ENCODE results near the gene PIK3CB. TPM values are rescaled to one million over a fixed set of nuclear protein-coding genes. Genes with fewer than 3 reads are reported as not detected.
"Not testable (repeated sequence)": the region's sequence is repeated elsewhere in the genome, so short reads cannot be mapped to it uniquely, and the experiment has no call there.

PIK3CB gene
- total RNA-seq, 1 donor from 2014 or later = 44.6 TPM

GRCh38 chr3:138732456-138732855 lies 102.3 kb downstream of the PIK3CB start:
- no peak overlapping the region for H3K27ac ChIP-seq
- intact Hi-C loops (cut with DNase I) = no loop called here
- ATAC-seq (no peak), DNase-seq (no peak)
- no peaks in the 10 kb centered on the region for H3K9me3 ChIP-seq
- peaks cover 40% of the 10 kb centered on the region for H3K36me3 ChIP-seq
- H3K4me1 ChIP-seq = no peaks in the 10 kb centered on the region
- H3K27me3 ChIP-seq (ENCODE audit: low read depth) = no peaks in the 10 kb centered on the region
- TF ChIP-seq CTCF (IDR thresholded peaks at IDR 0.05) = no peak
- no peak overlapping the region for H3K4me3 ChIP-seq

- ATAC-seq (no peak), DNase-seq (no peak)
- intact Hi-C loops (cut with DNase I) = no loop called here
- Histone ChIP-seq H3K4me1 (no peaks in the 10 kb centered on the region), H3K27me3 (ENCODE audit: low read depth) (no peaks in the 10 kb centered on the region), H3K4me3 (no peak overlapping the region), H3K9me3 (no peaks in the 10 kb centered on the region), H3K27ac (no peak overlapping the region), H3K36me3 (peaks cover under 1% of the 10 kb centered on the region)
- TF ChIP-seq CTCF (IDR thresholded peaks at IDR 0.05) = no peak
Measured at GRCh38 chr3:138726946-138727730, 107.6 kb downstream of the PIK3CB start.

- H3K4me1 ChIP-seq; H3K27me3 ChIP-seq (ENCODE audit: low read depth); H3K9me3 ChIP-seq; H3K4me3 ChIP-seq; DNase-seq; intact Hi-C loops (cut with DNase I); H3K36me3 ChIP-seq; H3K27ac ChIP-seq: not testable (repeated sequence)
- peak; percentile 54 to 81 for ATAC-seq
Measured at GRCh38 chr3:138726042-138726441, 108.7 kb downstream of the PIK3CB start.

GRCh38 chr3:138725116-138725515 lies 109.6 kb downstream of the PIK3CB start:
- no peak overlapping the region for H3K4me3 ChIP-seq
- no peaks in the 10 kb centered on the region for H3K36me3 ChIP-seq
- no peak for TF ChIP-seq CTCF (IDR thresholded peaks at IDR 0.05)
- no peak for DNase-seq
- no peaks in the 10 kb centered on the region for H3K4me1 ChIP-seq
- intact Hi-C loops (cut with DNase I) = no loop called here
- H3K9me3 ChIP-seq = no peaks in the 10 kb centered on the region
- H3K27me3 ChIP-seq (ENCODE audit: low read depth) = no peaks in the 10 kb centered on the region
- no peak overlapping the region for H3K27ac ChIP-seq
- no peak for ATAC-seq

GRCh38 chr3:138724443-138724842 lies 110.3 kb downstream of the PIK3CB start:
- H3K36me3 ChIP-seq = no peaks in the 10 kb centered on the region
- H3K4me1 ChIP-seq = no peaks in the 10 kb centered on the region
- TF ChIP-seq CTCF (IDR thresholded peaks at IDR 0.05) = no peak
- ATAC-seq = no peak
- no peaks in the 10 kb centered on the region for H3K27me3 ChIP-seq (ENCODE audit: low read depth)
- intact Hi-C loops (cut with DNase I) = no loop called here
- H3K4me3 ChIP-seq = no peak overlapping the region
- no peak overlapping the region for H3K27ac ChIP-seq
- DNase-seq = no peak
- H3K9me3 ChIP-seq = no peaks in the 10 kb centered on the region

GRCh38 chr3:138718849-138719248 lies 115.9 kb downstream of the PIK3CB start:
- no peak overlapping the region for H3K4me3 ChIP-seq
- DNase-seq (no peak), ATAC-seq (no peak)
- H3K36me3 ChIP-seq = peaks cover under 1% of the 10 kb centered on the region
- H3K27ac ChIP-seq = no peak overlapping the region
- H3K9me3 ChIP-seq = no peaks in the 10 kb centered on the region
- TF ChIP-seq CTCF (IDR thresholded peaks at IDR 0.05) = no peak
- H3K4me1 ChIP-seq = no peaks in the 10 kb centered on the region
- intact Hi-C loops (cut with DNase I) = no loop called here
- H3K27me3 ChIP-seq (ENCODE audit: low read depth) = no peaks in the 10 kb centered on the region

Data from lower lobe of right lung (tissue), 2 donors.